ENCODE measurements around the gene SSNA1. TPM values are rescaled to one million over a fixed set of nuclear protein-coding genes. Genes with fewer than 3 reads are reported as not detected.

The SSNA1 gene
- total and polyA plus RNA-seq, 2 donors (not counting 1 experiment from before 2014, with no cell fraction given) = 53.6 to 129 TPM

DNA sequence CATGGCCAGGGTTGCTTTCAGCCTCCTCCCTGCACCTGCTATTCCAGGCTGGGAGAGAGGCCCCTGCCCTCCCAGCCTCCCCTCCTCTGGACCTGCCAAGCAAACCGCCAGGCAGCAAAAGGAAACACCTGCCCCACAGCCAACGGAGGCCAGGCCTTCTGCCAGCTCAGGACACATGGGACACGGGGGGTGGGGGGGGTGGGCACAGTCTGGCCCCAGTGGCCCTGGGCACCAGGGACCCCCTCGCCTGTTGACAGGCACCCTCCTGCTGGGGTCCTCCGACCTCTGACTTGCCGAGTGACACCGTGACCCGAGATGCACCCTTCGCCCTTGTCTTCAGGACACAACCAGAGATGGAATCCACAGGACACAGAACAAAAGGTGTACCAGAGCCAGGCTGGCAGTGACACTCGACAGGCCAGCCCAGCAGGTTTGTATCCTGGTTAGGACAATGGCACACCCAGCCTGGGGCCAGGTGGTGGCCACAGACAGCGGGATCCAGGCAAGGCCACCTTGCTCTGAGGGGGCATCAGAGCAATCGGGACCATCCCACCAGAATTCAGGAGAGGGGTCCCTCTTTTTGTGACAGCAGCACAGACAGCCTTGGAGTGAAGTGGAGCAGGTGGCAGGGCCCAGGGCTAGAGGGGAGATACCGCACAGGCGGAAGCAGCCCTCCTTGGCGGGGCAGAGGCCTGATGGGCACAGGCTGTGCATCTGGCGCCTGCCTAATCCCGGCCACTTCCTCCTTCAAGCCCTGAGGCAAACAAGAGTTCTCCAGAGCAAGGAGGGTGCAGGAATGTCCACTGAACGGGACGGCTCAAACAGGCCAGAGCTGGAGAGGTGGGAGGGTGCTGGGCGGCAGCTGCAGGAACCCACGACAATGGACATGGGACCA lies 15.3 kb upstream of the SSNA1 start:
- no peak overlapping the region for H2AFZ ChIP-seq (ENCODE audit: insufficient read depth, low read depth, low read length, poor library complexity, severe bottlenecking)
- no peak for ATAC-seq (ENCODE audit: low read depth)
- Mint-ChIP-seq H3K4me3 (no peak overlapping the region), H3K4me1 (peaks cover 9% of the 10 kb centered on the region), H3K27me3 (peaks cover 3% of the 10 kb centered on the region), H3K27ac (no peak overlapping the region), H3K9me3 (ENCODE audit: insufficient read depth) (no peaks in the 10 kb centered on the region)
- ChIA-PET CTCF (interaction anchor here (1.1 kb wide), 1 partner anchor 63 kb away, joined by 3 read pairs; no protein-coding TSS in a partner anchor), POLR2A (interaction anchor here (0.7 kb wide), 1 partner anchor 146 kb away, joined by 4 read pairs; no protein-coding TSS in a partner anchor)
- no peak overlapping the region for H3K4me3 ChIP-seq (ENCODE audit: control extremely low read depth in 1 of 5, extremely low read depth in 1 of 5, insufficient read depth in 1 of 5, low read depth in 2 of 5, low read length in 4 of 5)
- no peak for DNase-seq
- TF ChIP-seq, protein P1, sequence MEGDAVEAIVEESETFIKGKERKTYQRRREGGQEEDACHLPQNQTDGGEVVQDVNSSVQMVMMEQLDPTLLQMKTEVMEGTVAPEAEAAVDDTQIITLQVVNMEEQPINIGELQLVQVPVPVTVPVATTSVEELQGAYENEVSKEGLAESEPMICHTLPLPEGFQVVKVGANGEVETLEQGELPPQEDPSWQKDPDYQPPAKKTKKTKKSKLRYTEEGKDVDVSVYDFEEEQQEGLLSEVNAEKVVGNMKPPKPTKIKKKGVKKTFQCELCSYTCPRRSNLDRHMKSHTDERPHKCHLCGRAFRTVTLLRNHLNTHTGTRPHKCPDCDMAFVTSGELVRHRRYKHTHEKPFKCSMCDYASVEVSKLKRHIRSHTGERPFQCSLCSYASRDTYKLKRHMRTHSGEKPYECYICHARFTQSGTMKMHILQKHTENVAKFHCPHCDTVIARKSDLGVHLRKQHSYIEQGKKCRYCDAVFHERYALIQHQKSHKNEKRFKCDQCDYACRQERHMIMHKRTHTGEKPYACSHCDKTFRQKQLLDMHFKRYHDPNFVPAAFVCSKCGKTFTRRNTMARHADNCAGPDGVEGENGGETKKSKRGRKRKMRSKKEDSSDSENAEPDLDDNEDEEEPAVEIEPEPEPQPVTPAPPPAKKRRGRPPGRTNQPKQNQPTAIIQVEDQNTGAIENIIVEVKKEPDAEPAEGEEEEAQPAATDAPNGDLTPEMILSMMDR (IDR thresholded peaks at IDR 0.05) = no peak
- no peak for TF ChIP-seq EZH2 (IDR thresholded peaks at IDR 0.05; ENCODE audit: borderline replicate concordance, insufficient read depth, low read depth, low read length, poor library complexity, severe bottlenecking)
- no peak overlapping the region for H3K9ac ChIP-seq (ENCODE audit: low read length)
- H3K79me2 ChIP-seq (ENCODE audit: control insufficient read depth, insufficient read depth, low read length) = no peaks in the 10 kb centered on the region
- no peaks in the 10 kb centered on the region for H4K20me1 ChIP-seq (ENCODE audit: control insufficient read depth, insufficient read depth, low read length, poor library complexity, severe bottlenecking)
- intact Hi-C loops (cut with micrococcal nuclease) = no loop called here
- H3K36me3 ChIP-seq (replicated peaks in 1 of 2; ENCODE audit: control extremely low read depth in 1 of 2, control insufficient read depth in 1 of 2, extremely low read depth in 1 of 2, insufficient read depth in 2 of 2, low read length in 1 of 2) = peaks cover 0 to 5% of the 10 kb centered on the region in 2 experiments
- no peak overlapping the region for H3K4me2 ChIP-seq (replicated peaks; ENCODE audit: low read depth, low read length, poor library complexity, severe bottlenecking)
- peaks cover 0 to 10% (median 0%) of the 10 kb centered on the region in 3 donors for H3K9me3 ChIP-seq (ENCODE audit: control extremely low read depth in 1 of 3, control insufficient read depth in 2 of 3, insufficient read depth in 1 of 3, low read length in 2 of 3)
- peaks cover 0 to 43% (median 16%) of the 10 kb centered on the region in 4 experiments for H3K27me3 ChIP-seq (replicated peaks in 1 of 4; ENCODE audit: control extremely low read depth in 1 of 4, control insufficient read depth in 3 of 4, insufficient read depth in 4 of 4, low read length in 3 of 4)
- no peak overlapping the region for H3K27ac ChIP-seq (ENCODE audit: low read length in 2 of 2)
- 19% methylated on average over 20 of the region's 21 CpGs for WGBS (ENCODE audit: insufficient coverage)
- peaks cover 11 to 30% of the 10 kb centered on the region in 2 donors for H3K4me1 ChIP-seq (ENCODE audit: control insufficient read depth in 2 of 2, insufficient read depth in 2 of 2, low read length in 2 of 2)
